Bronchial epithelial cell (primary cell): ENCODE results near the gene ADGRL3. TPM values are rescaled to one million over a fixed set of nuclear protein-coding genes. Genes with fewer than 3 reads are reported as not detected.
"Not testable (repeated sequence)": the region's sequence is repeated elsewhere in the genome, so short reads cannot be mapped to it uniquely, and the experiment has no call there.

Experiments used
- DNase-seq: peaks from one replicate; pipeline ENCODE4 v3.0.0-alpha.2; 2010; ENCODE audit warnings: low read depth
- FAIRE-seq: peaks from 2 replicates; lab custom pipeline; 2011; peaks lifted over from hg19 to GRCh38; lab: Jason Lieb, UNC
- H3K27me3 ChIP-seq: 2 replicates; pipeline ENCODE4 v1.5.1; 2011; ENCODE audit warnings: low read length; ENCODE audit not compliant: control insufficient read depth, insufficient read depth
- H3K36me3 ChIP-seq: 2 replicates; pipeline ENCODE4 v1.5.1; 2011; ENCODE audit warnings: low read length; ENCODE audit not compliant: control insufficient read depth, insufficient read depth
- H3K4me3 ChIP-seq: 2 replicates; pipeline ENCODE4 v1.5.1; 2011; ENCODE audit warnings: mild to moderate bottlenecking, low read depth, low read length, control low read depth
- total RNA-seq: library from RNA; depleted of rRNA; stranded (reverse); fragments of >200 nt; gene quantifications from 2 replicates; pipeline ENCODE4 v1.2.1, GENCODE V29; 2014
- TF ChIP-seq, protein P1 (sequence below): IDR thresholded peaks from 2 replicates; pipeline ENCODE4 v1.5.1; 2011; ENCODE audit warnings: mild to moderate bottlenecking, moderate library complexity, low read length, control low read depth, inconsistent platforms; ENCODE audit not compliant: insufficient read depth, severe bottlenecking

The ADGRL3 gene
- total RNA-seq, 1 donor from 2014 or later: under 0.01 TPM

DNA sequence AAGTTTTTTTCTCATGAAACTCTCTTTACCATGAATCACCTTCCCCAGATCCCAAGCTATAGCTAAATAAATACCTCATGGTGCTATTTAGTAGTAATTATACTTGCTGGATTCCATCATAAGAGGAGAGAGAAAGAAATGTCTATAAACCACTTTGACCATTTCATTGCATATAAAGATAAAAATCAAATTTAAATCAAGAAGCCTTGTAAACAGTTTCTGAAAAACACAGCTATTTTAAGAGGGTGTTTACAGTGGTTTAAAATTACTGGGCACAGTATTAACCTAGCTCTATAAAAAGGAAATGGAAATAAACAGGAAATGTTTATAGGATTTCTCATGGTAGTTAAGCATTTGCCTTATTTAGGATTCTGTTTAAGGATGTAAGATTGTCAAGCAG lies 637.9 kb downstream of the ADGRL3 start:
- no peak for FAIRE-seq
- TF ChIP-seq, protein P1, sequence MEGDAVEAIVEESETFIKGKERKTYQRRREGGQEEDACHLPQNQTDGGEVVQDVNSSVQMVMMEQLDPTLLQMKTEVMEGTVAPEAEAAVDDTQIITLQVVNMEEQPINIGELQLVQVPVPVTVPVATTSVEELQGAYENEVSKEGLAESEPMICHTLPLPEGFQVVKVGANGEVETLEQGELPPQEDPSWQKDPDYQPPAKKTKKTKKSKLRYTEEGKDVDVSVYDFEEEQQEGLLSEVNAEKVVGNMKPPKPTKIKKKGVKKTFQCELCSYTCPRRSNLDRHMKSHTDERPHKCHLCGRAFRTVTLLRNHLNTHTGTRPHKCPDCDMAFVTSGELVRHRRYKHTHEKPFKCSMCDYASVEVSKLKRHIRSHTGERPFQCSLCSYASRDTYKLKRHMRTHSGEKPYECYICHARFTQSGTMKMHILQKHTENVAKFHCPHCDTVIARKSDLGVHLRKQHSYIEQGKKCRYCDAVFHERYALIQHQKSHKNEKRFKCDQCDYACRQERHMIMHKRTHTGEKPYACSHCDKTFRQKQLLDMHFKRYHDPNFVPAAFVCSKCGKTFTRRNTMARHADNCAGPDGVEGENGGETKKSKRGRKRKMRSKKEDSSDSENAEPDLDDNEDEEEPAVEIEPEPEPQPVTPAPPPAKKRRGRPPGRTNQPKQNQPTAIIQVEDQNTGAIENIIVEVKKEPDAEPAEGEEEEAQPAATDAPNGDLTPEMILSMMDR: no peak

DNA sequence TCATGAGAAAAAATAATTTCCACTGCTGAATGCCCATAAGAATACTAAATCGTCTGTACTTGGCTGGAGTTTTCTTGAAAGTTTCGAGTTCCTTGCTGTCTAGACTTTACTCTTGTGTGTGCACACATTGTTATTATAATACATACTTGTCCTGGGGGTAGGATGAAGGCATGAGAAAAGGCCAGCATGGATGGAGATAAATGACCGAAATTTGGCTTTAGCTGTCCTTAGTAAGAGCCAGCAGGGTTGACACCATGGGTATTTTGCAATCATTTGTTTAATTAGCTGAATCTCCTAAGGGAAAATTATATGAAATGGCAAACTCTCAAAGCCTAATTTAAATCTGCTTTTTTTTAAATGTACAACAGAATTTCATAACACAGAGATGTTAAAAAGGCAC lies 641.6 kb downstream of the ADGRL3 start:
- H3K4me3 ChIP-seq: no peak overlapping the region
- TF ChIP-seq, protein P1: no peak
- H3K36me3 ChIP-seq: no peaks in the 10 kb centered on the region
- H3K27me3 ChIP-seq: no peaks in the 10 kb centered on the region
- FAIRE-seq: no peak
- DNase-seq: no peak

More for the DNA sequence above, 637.9 kb downstream of the ADGRL3 start:
- Histone ChIP-seq H3K4me3 (no peak overlapping the region), H3K27me3 (no peaks in the 10 kb centered on the region), H3K36me3 (no peaks in the 10 kb centered on the region)
- no peak for DNase-seq

- TF ChIP-seq, protein P1: no peak
- Histone ChIP-seq H3K4me3 (no peak overlapping the region), H3K36me3 (no peaks in the 10 kb centered on the region), H3K27me3 (no peaks in the 10 kb centered on the region)
- FAIRE-seq: no peak
- DNase-seq: no peak
Observed at GRCh38 chr4:61851126-61851525, 651.0 kb downstream of the ADGRL3 start.

- not testable (repeated sequence) for H3K36me3 ChIP-seq, H3K27me3 ChIP-seq, H3K4me3 ChIP-seq, DNase-seq, FAIRE-seq
Observed at GRCh38 chr4:61852105-61852504, 652.0 kb downstream of the ADGRL3 start.

GRCh38 chr4:61853041-61853440 lies 652.9 kb downstream of the ADGRL3 start:
- TF ChIP-seq, protein P1: no peak
- no peak overlapping the region for H3K4me3 ChIP-seq
- DNase-seq: no peak
- FAIRE-seq: no peak
- no peaks in the 10 kb centered on the region for H3K36me3 ChIP-seq
- H3K27me3 ChIP-seq: no peaks in the 10 kb centered on the region

GRCh38 chr4:61860376-61860775 lies 660.2 kb downstream of the ADGRL3 start:
- DNase-seq: no peak
- no peaks in the 10 kb centered on the region for H3K27me3 ChIP-seq
- TF ChIP-seq, protein P1: no peak
- H3K36me3 ChIP-seq: no peaks in the 10 kb centered on the region
- FAIRE-seq: no peak
- no peak overlapping the region for H3K4me3 ChIP-seq
